ENCODE measurements around the gene TM9SF3. TPM values are rescaled to one million over a fixed set of nuclear protein-coding genes. Genes with fewer than 3 reads are reported as not detected.

TM9SF3 gene
- total and polyA plus RNA-seq, 2 donors (not counting 1 experiment from before 2014, with no cell fraction given): 6.9 to 63.4 TPM

DNA sequence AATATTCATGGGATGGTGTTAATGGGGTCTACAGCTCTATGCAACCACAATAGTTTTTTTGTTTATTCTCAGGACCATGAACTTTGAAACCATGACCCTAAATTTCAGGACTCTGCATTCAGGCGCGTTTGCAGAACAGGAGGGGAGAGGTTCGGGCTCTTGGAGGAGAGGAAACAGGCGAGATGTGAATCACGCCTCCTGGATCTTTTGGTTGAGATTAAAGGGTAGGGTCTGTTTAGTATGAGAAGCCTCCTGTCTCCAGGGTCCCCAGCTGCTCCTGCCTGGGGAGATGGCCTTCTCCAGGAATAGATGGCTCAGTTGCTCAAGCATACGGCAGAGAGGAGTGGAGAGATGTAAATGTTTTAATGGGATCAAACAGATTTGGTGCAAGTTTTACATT, 91.3 kb downstream of the TM9SF3 start:
- no peak overlapping the region for H3K4me2 ChIP-seq (replicated peaks; ENCODE audit: low read depth, low read length, poor library complexity, severe bottlenecking)
- no peaks in the 10 kb centered on the region for H3K36me3 ChIP-seq (replicated peaks in 1 of 2; ENCODE audit: control extremely low read depth in 1 of 2, control insufficient read depth in 1 of 2, extremely low read depth in 1 of 2, insufficient read depth in 2 of 2, low read length in 1 of 2)
- intact Hi-C loops (cut with micrococcal nuclease): no loop called here
- peaks cover 29% of the 10 kb centered on the region for H3K27me3 Mint-ChIP-seq
- ATAC-seq (ENCODE audit: low read depth) (no peak), DNase-seq (no peak)
- no peaks in the 10 kb centered on the region for H3K9me3 Mint-ChIP-seq (ENCODE audit: insufficient read depth)
- H3K27ac Mint-ChIP-seq: no peak overlapping the region
- H3K79me2 ChIP-seq (ENCODE audit: control insufficient read depth, insufficient read depth, low read length): no peaks in the 10 kb centered on the region
- no peak for TF ChIP-seq EZH2 (IDR thresholded peaks at IDR 0.05; ENCODE audit: borderline replicate concordance, insufficient read depth, low read depth, low read length, poor library complexity, severe bottlenecking)
- TF ChIP-seq, protein P1, sequence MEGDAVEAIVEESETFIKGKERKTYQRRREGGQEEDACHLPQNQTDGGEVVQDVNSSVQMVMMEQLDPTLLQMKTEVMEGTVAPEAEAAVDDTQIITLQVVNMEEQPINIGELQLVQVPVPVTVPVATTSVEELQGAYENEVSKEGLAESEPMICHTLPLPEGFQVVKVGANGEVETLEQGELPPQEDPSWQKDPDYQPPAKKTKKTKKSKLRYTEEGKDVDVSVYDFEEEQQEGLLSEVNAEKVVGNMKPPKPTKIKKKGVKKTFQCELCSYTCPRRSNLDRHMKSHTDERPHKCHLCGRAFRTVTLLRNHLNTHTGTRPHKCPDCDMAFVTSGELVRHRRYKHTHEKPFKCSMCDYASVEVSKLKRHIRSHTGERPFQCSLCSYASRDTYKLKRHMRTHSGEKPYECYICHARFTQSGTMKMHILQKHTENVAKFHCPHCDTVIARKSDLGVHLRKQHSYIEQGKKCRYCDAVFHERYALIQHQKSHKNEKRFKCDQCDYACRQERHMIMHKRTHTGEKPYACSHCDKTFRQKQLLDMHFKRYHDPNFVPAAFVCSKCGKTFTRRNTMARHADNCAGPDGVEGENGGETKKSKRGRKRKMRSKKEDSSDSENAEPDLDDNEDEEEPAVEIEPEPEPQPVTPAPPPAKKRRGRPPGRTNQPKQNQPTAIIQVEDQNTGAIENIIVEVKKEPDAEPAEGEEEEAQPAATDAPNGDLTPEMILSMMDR (IDR thresholded peaks at IDR 0.05): no peak
- H3K4me1 Mint-ChIP-seq: no peaks in the 10 kb centered on the region
- whole genome bisulfite sequencing (ENCODE audit: insufficient coverage): 94% methylated on average over 5 of the region's 6 CpGs
- no peaks in the 10 kb centered on the region for H4K20me1 ChIP-seq (ENCODE audit: control insufficient read depth, insufficient read depth, low read length, poor library complexity, severe bottlenecking)
- ChIA-PET CTCF (interaction anchor here (1.4 kb wide), 1 partner anchor 15 kb away, joined by 3 read pairs; no protein-coding TSS in a partner anchor), POLR2A (no interaction called here)
- no peaks in the 10 kb centered on the region for H3K4me1 ChIP-seq (ENCODE audit: control insufficient read depth in 2 of 2, insufficient read depth in 2 of 2, low read length in 2 of 2)
- no peak overlapping the region for H3K9ac ChIP-seq (ENCODE audit: low read length)
- no peak overlapping the region for H3K4me3 ChIP-seq (ENCODE audit: control extremely low read depth in 1 of 5, extremely low read depth in 1 of 5, insufficient read depth in 1 of 5, low read depth in 2 of 5, low read length in 4 of 5)
- H2AFZ ChIP-seq (ENCODE audit: insufficient read depth, low read depth, low read length, poor library complexity, severe bottlenecking): no peak overlapping the region
- no peaks in the 10 kb centered on the region for H3K9me3 ChIP-seq (ENCODE audit: control extremely low read depth in 1 of 3, control insufficient read depth in 2 of 3, insufficient read depth in 1 of 3, low read length in 2 of 3)
- H3K27me3 ChIP-seq (replicated peaks in 1 of 4; ENCODE audit: control extremely low read depth in 1 of 4, control insufficient read depth in 3 of 4, insufficient read depth in 4 of 4, low read length in 3 of 4): peaks cover 0 to 3% (median 0%) of the 10 kb centered on the region in 4 experiments
- no peak overlapping the region for H3K27ac ChIP-seq (ENCODE audit: low read length in 2 of 2)
- no peak overlapping the region for H3K4me3 Mint-ChIP-seq

DNA sequence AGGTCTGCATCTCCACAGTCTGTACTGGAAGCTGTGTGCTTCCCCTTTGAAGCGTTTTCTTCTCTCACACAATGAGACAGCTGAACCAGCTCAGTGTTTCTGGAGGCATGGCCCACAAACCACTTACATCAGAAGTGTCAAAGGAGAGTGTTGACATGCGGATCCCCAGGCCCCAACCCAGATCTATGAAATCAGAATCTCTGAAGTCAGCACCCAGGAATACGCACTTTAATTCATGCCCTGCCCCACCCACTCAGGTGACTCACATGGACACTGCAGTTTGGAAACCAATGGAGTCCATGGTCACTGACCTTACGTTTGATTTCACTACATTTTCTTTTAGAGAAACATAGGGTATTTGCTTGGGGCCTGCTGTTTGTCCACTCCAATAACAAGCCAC, 92.1 kb downstream of the TM9SF3 start:
- H3K9me3 ChIP-seq (ENCODE audit: control extremely low read depth in 1 of 3, control insufficient read depth in 2 of 3, insufficient read depth in 1 of 3, low read length in 2 of 3): no peaks in the 10 kb centered on the region
- H3K27ac ChIP-seq (ENCODE audit: low read length in 2 of 2): no peak overlapping the region
- no peaks in the 10 kb centered on the region for H4K20me1 ChIP-seq (ENCODE audit: control insufficient read depth, insufficient read depth, low read length, poor library complexity, severe bottlenecking)
- H2AFZ ChIP-seq (ENCODE audit: insufficient read depth, low read depth, low read length, poor library complexity, severe bottlenecking): no peak overlapping the region
- intact Hi-C loops (cut with micrococcal nuclease): no loop called here
- Mint-ChIP-seq H3K9me3 (ENCODE audit: insufficient read depth) (no peaks in the 10 kb centered on the region), H3K4me1 (no peaks in the 10 kb centered on the region), H3K27me3 (peaks cover 29% of the 10 kb centered on the region), H3K4me3 (no peak overlapping the region), H3K27ac (no peak overlapping the region)
- no peak for ATAC-seq (ENCODE audit: low read depth)
- ChIA-PET CTCF (interaction anchor here (1.4 kb wide), 1 partner anchor 16 kb away, joined by 3 read pairs; no protein-coding TSS in a partner anchor), POLR2A (no interaction called here)
- no peaks in the 10 kb centered on the region for H3K36me3 ChIP-seq (replicated peaks in 1 of 2; ENCODE audit: control extremely low read depth in 1 of 2, control insufficient read depth in 1 of 2, extremely low read depth in 1 of 2, insufficient read depth in 2 of 2, low read length in 1 of 2)
- no peak overlapping the region for H3K9ac ChIP-seq (ENCODE audit: low read length)
- H3K27me3 ChIP-seq (replicated peaks in 1 of 4; ENCODE audit: control extremely low read depth in 1 of 4, control insufficient read depth in 3 of 4, insufficient read depth in 4 of 4, low read length in 3 of 4): peaks cover 0 to 3% (median 0%) of the 10 kb centered on the region in 4 experiments
- no peaks in the 10 kb centered on the region for H3K4me1 ChIP-seq (ENCODE audit: control insufficient read depth in 2 of 2, insufficient read depth in 2 of 2, low read length in 2 of 2)
- H3K4me3 ChIP-seq (ENCODE audit: control extremely low read depth in 1 of 5, extremely low read depth in 1 of 5, insufficient read depth in 1 of 5, low read depth in 2 of 5, low read length in 4 of 5): no peak overlapping the region
- H3K79me2 ChIP-seq (ENCODE audit: control insufficient read depth, insufficient read depth, low read length): no peaks in the 10 kb centered on the region
- DNase-seq: no peak
- H3K4me2 ChIP-seq (replicated peaks; ENCODE audit: low read depth, low read length, poor library complexity, severe bottlenecking): no peak overlapping the region
- 83% methylated on average over 3 of the region's 4 CpGs for WGBS (ENCODE audit: insufficient coverage)
- TF ChIP-seq EZH2 (IDR thresholded peaks at IDR 0.05; ENCODE audit: borderline replicate concordance, insufficient read depth, low read depth, low read length, poor library complexity, severe bottlenecking): no peak
- TF ChIP-seq, protein P1 (IDR thresholded peaks at IDR 0.05): no peak
